GM12878 (cell line): ENCODE data around the gene HINT2. TPM values are rescaled to one million over a fixed set of nuclear protein-coding genes. Genes with fewer than 3 reads are reported as not detected.

Experiments
- ATAC-seq: fragments of 200-7000 bp; cut with Tn5 transposase; 3 replicates; pipeline ENCODE4 v1.9.1; 2020; ENCODE audit warnings: mild to moderate bottlenecking, moderate library complexity
- BruUV-seq: library from RNA; stranded (reverse); fragments of 400-500 nt; replicated peaks from 2 replicates; lab custom pipeline; 2021; lab: Mats Ljungman, UMichigan
- CTCF ChIA-PET: fragments of 300-600 bp; sonication (Branson Sonifier 250); formaldehyde crosslinking; extraction: SDS; loops from one replicate; lab custom pipeline; 2021; ENCODE audit warnings: inconsistent platforms; lab: Yijun Ruan, JAX
- POLR2A ChIA-PET: fragments of 350-600 bp; formaldehyde crosslinking; extraction: SDS; loops from one replicate; lab custom pipeline; 2021; ENCODE audit warnings: inconsistent platforms; lab: Charles Lee
- RAD21 ChIA-PET: fragments of 300-600 bp; sonication (Branson Sonifier 250); formaldehyde crosslinking; loops from one replicate; lab custom pipeline; 2023; ENCODE audit warnings: antibody characterized with exemption; ENCODE audit not compliant: unreplicated experiment; lab: Charles Lee
- SMC1A ChIA-PET: fragments of 300-600 bp; sonication (Branson Sonifier 250); formaldehyde crosslinking; loops from one replicate; lab custom pipeline; 2023; ENCODE audit not compliant: unreplicated experiment, uncharacterized antibody; lab: Charles Lee
- DNase-seq: peaks from one replicate; pipeline ENCODE4 v3.0.0-alpha.2; 2011; ENCODE audit warnings: low read depth, low spot score
- FAIRE-seq: peaks from 3 replicates; lab custom pipeline; 2011; peaks lifted over from hg19 to GRCh38; lab: Jason Lieb, UNC
- H2AFZ ChIP-seq: 2 replicates; pipeline ENCODE4 v1.6.0; 2011; ENCODE audit warnings: low read depth, low read length, control low read depth; ENCODE audit not compliant: control insufficient read depth
- H3K27ac ChIP-seq: 2 replicates; pipeline ENCODE4 v1.5.1; 2011; ENCODE audit warnings: control low read depth; ENCODE audit not compliant: control insufficient read depth, insufficient read depth
- H3K27me3 ChIP-seq, 2 experiments: replicated peaks in 1 of 2; 2 replicates each; pipeline versions ENCODE4 v1.6.0 to v1.6.1; 2011; ENCODE audit warnings: low read length in 1 of 2; ENCODE audit not compliant: control insufficient read depth in 2 of 2, insufficient read depth in 2 of 2
- H3K36me3 ChIP-seq, 2 experiments: 2 replicates each; pipeline ENCODE4 v1.5.1; 2011; ENCODE audit warnings: low read length in 1 of 2; ENCODE audit not compliant: control insufficient read depth in 2 of 2, insufficient read depth in 2 of 2
- H3K4me1 ChIP-seq: 2 replicates; pipeline ENCODE4 v1.6.1; 2011; ENCODE audit warnings: mild to moderate bottlenecking, low read length, moderate library complexity, mixed read lengths; ENCODE audit not compliant: control insufficient read depth, insufficient read depth
- H3K4me2 ChIP-seq: 2 replicates; pipeline ENCODE4 v1.6.0; 2011; ENCODE audit warnings: control low read depth; ENCODE audit not compliant: control insufficient read depth, insufficient read depth
- H3K4me3 ChIP-seq: fragments of 200-600 bp; sonication (generic); 2 replicates; pipeline ENCODE4 v1.5.1; 2016
- H3K79me2 ChIP-seq: 2 replicates; pipeline ENCODE4 v1.6.0; 2011; ENCODE audit warnings: low read length; ENCODE audit not compliant: control insufficient read depth, insufficient read depth
- H3K9ac ChIP-seq: 2 replicates; pipeline ENCODE4 v1.8.0; 2011; ENCODE audit warnings: low read length, control low read depth, mixed read lengths; ENCODE audit not compliant: control insufficient read depth, insufficient read depth
- H3K9me3 ChIP-seq: replicated peaks from 3 replicates; pipeline ENCODE4 v1.5.1; 2011; ENCODE audit warnings: mild to moderate bottlenecking, low read length; ENCODE audit not compliant: control insufficient read depth, insufficient read depth
- H4K20me1 ChIP-seq: 2 replicates; pipeline ENCODE4 v1.6.0; 2011; ENCODE audit not compliant: control insufficient read depth, insufficient read depth
- ATF3 ChIP-seq: IDR thresholded peaks from 2 replicates; pipeline ENCODE4 v1.6.1; 2011; ENCODE audit warnings: low read depth, mild to moderate bottlenecking, low read length, moderate library complexity, borderline replicate concordance; ENCODE audit errors: extremely low read depth
- EED ChIP-seq: sonication (generic); IDR thresholded peaks from 2 replicates; pipeline ENCODE4 v1.6.1; 2016; ENCODE audit warnings: antibody characterized with exemption, low read depth
- SMAD5 ChIP-seq: IDR thresholded peaks from 2 replicates; pipeline ENCODE4 v1.6.1; 2016; ENCODE audit warnings: antibody characterized with exemption, low read depth
- TCF7 ChIP-seq: IDR thresholded peaks from 2 replicates; pipeline ENCODE4 v1.6.1; 2014; ENCODE audit warnings: antibody characterized with exemption, borderline replicate concordance
- USF1 ChIP-seq: IDR thresholded peaks from 2 replicates; pipeline ENCODE4 v1.6.1; 2011; ENCODE audit warnings: borderline replicate concordance, low read depth, mild to moderate bottlenecking, moderate library complexity, mixed read lengths, low read length; ENCODE audit not compliant: insufficient read depth; ENCODE audit errors: extremely low read length
- WGBS: methylation state at CpG from one replicate; pipeline ENCODE4 v1.1.6; 2016; ENCODE audit warnings: low lambda C conversion rate; ENCODE audit not compliant: insufficient replicate concordance, insufficient coverage; ENCODE audit errors: missing lambda C conversion rate; 5-methylcytosine and 5-hydroxymethylcytosine counted together
- in situ Hi-C: fragments of 300-500 bp; cut with MboI; formaldehyde crosslinking; loops from 9 replicates; pipeline ENCODE4 v1.14.3; 2018; ENCODE audit warnings: mixed read lengths
- intact Hi-C: fragments of 100-400 bp; cut with micrococcal nuclease; formaldehyde crosslinking; loops from one replicate; pipeline ENCODE4 v1.14.2; 2022; ENCODE audit not compliant: unreplicated experiment
- polyA plus RNA-seq, 11 experiments: library from polyadenylated mRNA; depleted of rRNA in 4 of 11; unstranded in 6 of 11; stranded (reverse) in 5 of 11; fragments of >200 nt; fragmentation: Nextera tagmentation in 4 of 11; fragmentation: Illumina TruSeq in 1 of 11; extraction: Ambion mirVana in 4 of 11; extraction: Trizol in 1 of 11; gene quantifications; 1 replicate in 1 of 11; 2 replicates in 10 of 11; pipeline versions ENCODE4 v1.2.1 to v1.2.3, GENCODE V29; 2011 to 2016; ENCODE audit warnings: inconsistent platforms in 2 of 11, missing spikeins in 2 of 11, low read depth in 1 of 11
- total RNA-seq, 4 experiments: library from RNA; depleted of rRNA in 3 of 4; stranded (reverse); fragments of >200 nt in 3 of 4; fragmentation: Illumina TruSeq in 1 of 4; extraction: Trizol in 1 of 4; gene quantifications; 2 replicates each; pipeline versions ENCODE4 v1.2.1 to v1.2.3, GENCODE V29; 2013 to 2021

Gene HINT2
- total and polyA plus RNA-seq, 10 of the 15 experiments (the other 5 are each of a cell fraction or from before 2014, with no cell fraction given) = 12.1 to 144 (median 51.7) TPM

GRCh38 chr9:35778496-35778895, 36.3 kb downstream of the HINT2 start:
- Histone ChIP-seq H3K4me1 (no peaks in the 10 kb centered on the region), H3K27ac (no peak overlapping the region), H2AFZ (no peak overlapping the region), H3K4me2 (no peak overlapping the region), H3K9me3 (no peaks in the 10 kb centered on the region), H4K20me1 (no peaks in the 10 kb centered on the region), H3K79me2 (no peaks in the 10 kb centered on the region), H3K4me3 (no peak overlapping the region), H3K36me3 (no peaks in the 10 kb centered on the region), H3K9ac (no peak overlapping the region), H3K27me3 (no peaks in the 10 kb centered on the region)
- BruUV-seq = no TSS peak
- TF ChIP-seq TCF7 (no peak), ATF3 (no peak), USF1 (no peak), EED (no peak), SMAD5 (no peak)
- SMC1A ChIA-PET = interaction anchor here (0.7 to 2.4 kb wide), 7 partner anchors 10 to 45 kb away, joined by 3 to 8 read pairs (median 4); no protein-coding TSS in a partner anchor
- 88% methylated on average over 3 of the region's 3 CpGs for WGBS
- FAIRE-seq (no peak), DNase-seq (no peak), ATAC-seq (no peak)
- in situ Hi-C loops = no loop called here
- intact Hi-C loops = no loop called here
- CTCF ChIA-PET = interaction anchor here (0.8 to 1.8 kb wide), 9 partner anchors 10 to 129 kb away, joined by 3 to 10 read pairs (median 4); no protein-coding TSS in a partner anchor
- RAD21 ChIA-PET = interaction anchor here (1.5 to 1.6 kb wide), 2 partner anchors 10 to 48 kb away, joined by 4 to 5 read pairs; no protein-coding TSS in a partner anchor
- POLR2A ChIA-PET = interaction anchor here (1.4 kb wide), 2 partner anchors 22 to 120 kb away, joined by 3 read pairs; partner anchors contain the start of gene CCDC107
